ENCODE results near the gene ONECUT3.

- TF ChIP-seq CTCF (conservative IDR thresholded peaks at IDR 0.05) (no peak), EZH2 (IDR thresholded peaks at IDR 0.05; ENCODE audit: low read depth) (no peak)
Measured at GRCh38 chr19:1763648-1764639, 10.6 kb downstream of the ONECUT3 start.

Measured in PC-9 (cell line).